NCI-H1092 (cell line): ENCODE results near the gene IKZF2.
A peak's percentile ranks its signal among the peaks of the same experiment; 100 is the strongest.

Experiments used
- DNase-seq: peaks from one replicate; lab custom pipeline; 2025; lab: John Stamatoyannopoulos, UW

IKZF2 gene

GRCh38 chr2:213152065-213152794, 818 bp upstream of the IKZF2 start:
- DNase-seq = peak; percentile 45

- no peak for DNase-seq
Measured at GRCh38 chr2:213150315-213151097, 906 bp downstream of the IKZF2 start.

- DNase-seq = no peak
Measured at GRCh38 chr2:213149949-213150314, 1.5 kb downstream of the IKZF2 start.

GRCh38 chr2:213149294-213149875, 2.0 kb downstream of the IKZF2 start:
- no peak for DNase-seq

- no peak for DNase-seq
Measured at GRCh38 chr2:213148572-213149261, 2.7 kb downstream of the IKZF2 start.

GRCh38 chr2:213147538-213147937, 3.9 kb downstream of the IKZF2 start:
- DNase-seq = no peak

GRCh38 chr2:213145715-213146242, 5.6 kb downstream of the IKZF2 start:
- DNase-seq = no peak

GRCh38 chr2:213137064-213137463, 14.3 kb downstream of the IKZF2 start:
- DNase-seq = no peak

GRCh38 chr2:213129311-213129710, 22.1 kb downstream of the IKZF2 start:
- DNase-seq = no peak

- DNase-seq = no peak
Measured at GRCh38 chr2:213125646-213126347, 25.6 kb downstream of the IKZF2 start.

- no peak for DNase-seq
Measured at GRCh38 chr2:213122725-213123124, 28.7 kb downstream of the IKZF2 start.

GRCh38 chr2:213121690-213122089, 29.7 kb downstream of the IKZF2 start:
- no peak for DNase-seq

- no peak for DNase-seq
Measured at GRCh38 chr2:213119061-213119809, 32.2 kb downstream of the IKZF2 start.

GRCh38 chr2:213108308-213108707, 43.1 kb downstream of the IKZF2 start:
- no peak for DNase-seq

- DNase-seq = no peak
Measured at GRCh38 chr2:213107728-213108127, 43.7 kb downstream of the IKZF2 start.

- no peak for DNase-seq
Measured at GRCh38 chr2:213105212-213105611, 46.2 kb downstream of the IKZF2 start.

- DNase-seq = no peak
Measured at GRCh38 chr2:213104903-213105202, 46.6 kb downstream of the IKZF2 start.

GRCh38 chr2:213104092-213104902, 47.1 kb downstream of the IKZF2 start:
- DNase-seq = no peak

GRCh38 chr2:213101692-213102460, 49.5 kb downstream of the IKZF2 start:
- no peak for DNase-seq
